Measurements from ENCODE around the gene KLC3.
"Not testable (repeated sequence)": the region's sequence is repeated elsewhere in the genome, so short reads cannot be mapped to it uniquely, and the experiment has no call there.

The KLC3 gene

GRCh38 chr19:45340232-45340898, at the start of gene KLC3:
Gene KLC3 (plus strand): TSS chr19:45340750. CDS start chr19:45345542, 4,792 bp downstream.
- DNase-seq, result peak; percentile 33 to 43

- DNase-seq, result no peak
Measured at GRCh38 chr19:45291834-45292233, 48.7 kb upstream of the KLC3 start.

GRCh38 chr19:45293682-45294081, 46.9 kb upstream of the KLC3 start:
- peak; percentile 10 to 23 for DNase-seq

GRCh38 chr19:45294291-45295029, 46.1 kb upstream of the KLC3 start:
- DNase-seq, result no peak

- no peak for DNase-seq
Measured at GRCh38 chr19:45295873-45296272, 44.7 kb upstream of the KLC3 start.

- DNase-seq, result no peak
Measured at GRCh38 chr19:45296355-45296754, 44.2 kb upstream of the KLC3 start.

GRCh38 chr19:45297674-45298073, 42.9 kb upstream of the KLC3 start:
- no peak for DNase-seq

GRCh38 chr19:45298264-45298663, 42.3 kb upstream of the KLC3 start:
- DNase-seq, result no peak

- no peak for DNase-seq
Measured at GRCh38 chr19:45299719-45300118, 40.8 kb upstream of the KLC3 start.

- DNase-seq, result no peak
Measured at GRCh38 chr19:45302416-45302815, 38.1 kb upstream of the KLC3 start.

- no peak for DNase-seq
Measured at GRCh38 chr19:45303269-45304060, 37.1 kb upstream of the KLC3 start.

GRCh38 chr19:45304141-45304926, 36.2 kb upstream of the KLC3 start:
- no peak for DNase-seq

- no peak for DNase-seq
Measured at GRCh38 chr19:45305007-45305406, 35.5 kb upstream of the KLC3 start.

- no peak for DNase-seq
Measured at GRCh38 chr19:45305421-45305820, 35.1 kb upstream of the KLC3 start.

GRCh38 chr19:45306040-45306439, 34.5 kb upstream of the KLC3 start:
- no peak for DNase-seq

GRCh38 chr19:45306518-45307027, 34.0 kb upstream of the KLC3 start:
- no peak for DNase-seq

GRCh38 chr19:45307361-45307760, 33.2 kb upstream of the KLC3 start:
- no peak for DNase-seq

GRCh38 chr19:45309322-45309721, 31.2 kb upstream of the KLC3 start:
- not testable (repeated sequence) for DNase-seq

GRCh38 chr19:45311621-45312020, 28.9 kb upstream of the KLC3 start:
- DNase-seq, result no peak

GRCh38 chr19:45312285-45312684, 28.3 kb upstream of the KLC3 start:
- not testable (repeated sequence) for DNase-seq

- DNase-seq, result no peak
Measured at GRCh38 chr19:45314708-45315245, 25.8 kb upstream of the KLC3 start.

- no peak for DNase-seq
Measured at GRCh38 chr19:45315304-45315703, 25.2 kb upstream of the KLC3 start.

Measured in activated CD4-positive, alpha-beta T cell treated with anti-CD3 and anti-CD28 coated beads, Interleukin-2, amount 50 U/mL, for 48 hours (primary cell).